ENCODE results near the gene VPS16. TPM values are rescaled to one million over a fixed set of nuclear protein-coding genes. Genes with fewer than 3 reads are reported as not detected.

VPS16 gene
- total RNA-seq, 1 experiment from 2014 or later, result 38.1 TPM

GRCh38 chr20:2845607-2846006 lies 5.1 kb downstream of the VPS16 start:
- peaks cover 8% of the 10 kb centered on the region in 2 experiments; a peak in 3 of 4 replicates for H3K4me1 ChIP-seq (ENCODE audit: control insufficient read depth in 1 of 2, insufficient read depth in 2 of 2, low read length in 2 of 2)
- ChIA-PET CTCF (no interaction called here), POLR2A (no interaction called here), RAD21 (ENCODE audit: low non-redundant PET in 1 of 2, low total read pairs in 2 of 2, uncharacterized antibody in 2 of 2, unreplicated experiment in 2 of 2) (no interaction called here)
- intact Hi-C loops (cut with micrococcal nuclease), result no loop called here
- no peaks in the 10 kb centered on the region for H3K27me3 ChIP-seq (ENCODE audit: insufficient read depth, low read length)
- TF ChIP-seq YY1 (IDR thresholded peaks at IDR 0.05; ENCODE audit: extremely low read depth, insufficient replicate concordance, low read depth, low read length), result no peak
- no peak for TF ChIP-seq ZFX (IDR thresholded peaks at IDR 0.05)
- no peak for TF ChIP-seq POLR2A (IDR thresholded peaks at IDR 0.05; ENCODE audit: borderline replicate concordance, extremely low read depth, insufficient read depth, insufficient read length)
- TF ChIP-seq ZNF274 (IDR thresholded peaks at IDR 0.05; ENCODE audit: low read depth, low read length), result no peak
- no peak for TF ChIP-seq SIN3A (IDR thresholded peaks at IDR 0.05; ENCODE audit: low read depth)
- TF ChIP-seq EZH2phosphoT487 (IDR thresholded peaks at IDR 0.05; ENCODE audit: borderline replicate concordance), result no peak
- no peak for TF ChIP-seq ZBTB33 (IDR thresholded peaks at IDR 0.05; ENCODE audit: extremely low read depth, insufficient replicate concordance, low read length)
- no peak for TF ChIP-seq FOSL1 (IDR thresholded peaks at IDR 0.05; ENCODE audit: low read depth)
- no peak for TF ChIP-seq ELF1 (IDR thresholded peaks at IDR 0.05; ENCODE audit: borderline replicate concordance, low read depth)
- no peak for TF ChIP-seq REST (IDR thresholded peaks at IDR 0.05; ENCODE audit: low read depth)
- no peak for TF ChIP-seq SRF (IDR thresholded peaks at IDR 0.05; ENCODE audit: low read depth)
- no peak for TF ChIP-seq EGR1 (IDR thresholded peaks at IDR 0.05; ENCODE audit: low read depth)
- no peak for TF ChIP-seq CBX3 (IDR thresholded peaks at IDR 0.05; ENCODE audit: low read depth)
- TF ChIP-seq JUND (IDR thresholded peaks at IDR 0.05), result no peak
- TF ChIP-seq MAX (IDR thresholded peaks at IDR 0.05), result no peak
- no peak for TF ChIP-seq TCF7L2 (IDR thresholded peaks at IDR 0.05; ENCODE audit: borderline replicate concordance, extremely low read depth, insufficient read depth, insufficient read length)
- TF ChIP-seq EZH2 (IDR thresholded peaks at IDR 0.05), result no peak
- no peak for TF ChIP-seq CEBPB (IDR thresholded peaks at IDR 0.05; ENCODE audit: low read depth)
- no peak for TF ChIP-seq SP1 (IDR thresholded peaks at IDR 0.05; ENCODE audit: low read depth)
- BruUV-seq (replicated peaks), result no TSS peak
- H3K27ac ChIP-seq (ENCODE audit: low read depth, low read length), result no peak overlapping the region
- no peaks in the 10 kb centered on the region for H4K20me1 ChIP-seq (ENCODE audit: insufficient read depth)
- no peak overlapping the region for H2AFZ ChIP-seq (ENCODE audit: low read depth, low read length, poor library complexity, severe bottlenecking)
- peaks cover 5% of the 10 kb centered on the region for H3K79me2 ChIP-seq (ENCODE audit: insufficient read depth, low read length)
- H3K36me3 ChIP-seq (ENCODE audit: control insufficient read depth in 1 of 2, insufficient read depth in 2 of 2, low read length in 2 of 2), result no peaks in the 10 kb centered on the region
- ATAC-seq, result no peak
- H3K9me3 ChIP-seq (ENCODE audit: control insufficient read depth in 1 of 2, insufficient read depth in 1 of 2, low read depth in 1 of 2, low read length in 2 of 2), result no peaks in the 10 kb centered on the region
- no peak overlapping the region for H3K9ac ChIP-seq (ENCODE audit: low read length)
- H3K9me2 ChIP-seq (ENCODE audit: insufficient read depth), result no peaks in the 10 kb centered on the region
- no peak overlapping the region for H3K4me2 ChIP-seq (ENCODE audit: low read length)
- no peak overlapping the region for H3K4me3 ChIP-seq (replicated peaks in 1 of 2; ENCODE audit: low read depth in 1 of 2, low read length in 2 of 2)
- DNase-seq (ENCODE audit: low read depth, low spot score), result no peak
